ENCODE results near the gene VPS41.

Gene VPS41

DNA sequence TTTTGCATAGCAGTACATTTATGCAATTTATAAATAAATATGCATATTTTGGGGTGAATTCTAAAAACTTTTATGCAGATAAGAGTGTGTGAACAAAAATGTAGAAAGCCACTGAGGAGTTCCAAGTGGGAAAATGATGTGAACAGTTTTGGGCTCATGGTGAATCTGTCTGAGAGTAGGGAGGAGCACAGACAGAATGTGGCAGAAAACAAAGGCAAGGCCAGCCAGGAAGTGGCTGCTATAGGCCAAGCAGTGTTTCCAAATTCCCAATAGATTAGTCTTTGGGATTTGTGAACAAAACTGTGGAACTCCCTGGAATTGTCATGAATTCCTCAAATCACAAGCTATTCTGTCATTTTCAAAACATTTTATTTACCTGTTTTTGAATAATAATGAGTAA, 204.2 kb downstream of the VPS41 start:
- DNase-seq, result no peak
- Histone ChIP-seq H3K4me1 (ENCODE audit: low read length) (no peaks in the 10 kb centered on the region), H3K79me2 (ENCODE audit: low read length) (no peaks in the 10 kb centered on the region)

DNA sequence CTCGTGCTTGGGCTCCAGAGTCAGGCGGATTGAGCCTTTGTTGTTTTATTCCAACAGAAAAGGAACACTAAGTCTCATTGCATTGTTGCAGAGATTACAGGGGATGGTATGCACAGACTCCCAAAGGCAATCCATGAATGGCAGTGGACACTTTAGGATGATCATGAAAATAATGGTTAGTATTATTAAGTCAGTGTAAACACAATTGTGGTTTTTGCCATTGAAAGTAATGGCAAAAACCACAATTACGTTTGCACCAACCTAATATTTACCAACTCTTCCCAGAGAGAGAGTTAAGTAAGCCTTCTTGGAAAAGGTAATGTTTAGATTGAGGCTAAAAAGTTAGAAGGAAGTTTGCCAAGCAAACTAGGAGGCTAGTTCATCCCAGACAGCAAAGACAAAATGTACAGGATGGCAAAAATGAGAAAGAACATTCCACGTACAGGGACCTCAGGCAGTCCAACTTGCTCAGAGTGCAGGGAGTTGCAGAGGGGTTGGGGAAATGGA, 204.9 kb downstream of the VPS41 start:
- H3K27ac ChIP-seq (ENCODE audit: low read length), result no peak overlapping the region
- H3K9me2 ChIP-seq (replicated peaks; ENCODE audit: insufficient read depth, low read length), result no peaks in the 10 kb centered on the region
- H3K4me1 ChIP-seq (ENCODE audit: low read length), result no peaks in the 10 kb centered on the region
- no peak for TF ChIP-seq EZH2 (optimal IDR thresholded peaks at IDR 0.05; ENCODE audit: low read depth, low read length)
- H4K20me1 ChIP-seq (ENCODE audit: insufficient read depth, low read length), result no peaks in the 10 kb centered on the region
- H3K27me3 ChIP-seq (replicated peaks; ENCODE audit: insufficient read depth, low read length), result no peaks in the 10 kb centered on the region
- no peaks in the 10 kb centered on the region for H3F3A ChIP-seq (ENCODE audit: insufficient read depth, low read length)
- no peaks in the 10 kb centered on the region for H3K79me2 ChIP-seq (ENCODE audit: low read length)
- no peak overlapping the region for H3K9ac ChIP-seq (ENCODE audit: low read length)
- no peak overlapping the region for H3K4me2 ChIP-seq (ENCODE audit: low read depth, low read length)
- H3K36me3 ChIP-seq (replicated peaks; ENCODE audit: insufficient read depth, low read length), result no peaks in the 10 kb centered on the region
- no peak overlapping the region for H2AFZ ChIP-seq (ENCODE audit: low read length)
- H3K4me3 ChIP-seq (ENCODE audit: low read length), result no peak overlapping the region
- no peak for DNase-seq
- no peaks in the 10 kb centered on the region for H3K9me3 ChIP-seq (replicated peaks; ENCODE audit: insufficient read depth, low read length)

More for the DNA sequence above, 204.2 kb downstream of the VPS41 start:
- Histone ChIP-seq H3K9me3 (replicated peaks; ENCODE audit: insufficient read depth, low read length) (no peaks in the 10 kb centered on the region), H3K4me3 (ENCODE audit: low read length) (no peak overlapping the region), H3K9me2 (replicated peaks; ENCODE audit: insufficient read depth, low read length) (no peaks in the 10 kb centered on the region), H3K27ac (ENCODE audit: low read length) (no peak overlapping the region), H3K4me2 (ENCODE audit: low read depth, low read length) (no peak overlapping the region), H3K36me3 (replicated peaks; ENCODE audit: insufficient read depth, low read length) (no peaks in the 10 kb centered on the region), H2AFZ (ENCODE audit: low read length) (no peak overlapping the region), H3K27me3 (replicated peaks; ENCODE audit: insufficient read depth, low read length) (no peaks in the 10 kb centered on the region), H3F3A (ENCODE audit: insufficient read depth, low read length) (no peaks in the 10 kb centered on the region), H3K9ac (ENCODE audit: low read length) (no peak overlapping the region), H4K20me1 (ENCODE audit: insufficient read depth, low read length) (no peaks in the 10 kb centered on the region)
- TF ChIP-seq EZH2 (optimal IDR thresholded peaks at IDR 0.05; ENCODE audit: low read depth, low read length), result no peak
- TF ChIP-seq, protein P1, sequence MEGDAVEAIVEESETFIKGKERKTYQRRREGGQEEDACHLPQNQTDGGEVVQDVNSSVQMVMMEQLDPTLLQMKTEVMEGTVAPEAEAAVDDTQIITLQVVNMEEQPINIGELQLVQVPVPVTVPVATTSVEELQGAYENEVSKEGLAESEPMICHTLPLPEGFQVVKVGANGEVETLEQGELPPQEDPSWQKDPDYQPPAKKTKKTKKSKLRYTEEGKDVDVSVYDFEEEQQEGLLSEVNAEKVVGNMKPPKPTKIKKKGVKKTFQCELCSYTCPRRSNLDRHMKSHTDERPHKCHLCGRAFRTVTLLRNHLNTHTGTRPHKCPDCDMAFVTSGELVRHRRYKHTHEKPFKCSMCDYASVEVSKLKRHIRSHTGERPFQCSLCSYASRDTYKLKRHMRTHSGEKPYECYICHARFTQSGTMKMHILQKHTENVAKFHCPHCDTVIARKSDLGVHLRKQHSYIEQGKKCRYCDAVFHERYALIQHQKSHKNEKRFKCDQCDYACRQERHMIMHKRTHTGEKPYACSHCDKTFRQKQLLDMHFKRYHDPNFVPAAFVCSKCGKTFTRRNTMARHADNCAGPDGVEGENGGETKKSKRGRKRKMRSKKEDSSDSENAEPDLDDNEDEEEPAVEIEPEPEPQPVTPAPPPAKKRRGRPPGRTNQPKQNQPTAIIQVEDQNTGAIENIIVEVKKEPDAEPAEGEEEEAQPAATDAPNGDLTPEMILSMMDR (IDR thresholded peaks at IDR 0.05; ENCODE audit: low read length), result no peak
- TF ChIP-seq EZH2phosphoT487 (IDR thresholded peaks at IDR 0.05; ENCODE audit: low read length), result no peak

DNA sequence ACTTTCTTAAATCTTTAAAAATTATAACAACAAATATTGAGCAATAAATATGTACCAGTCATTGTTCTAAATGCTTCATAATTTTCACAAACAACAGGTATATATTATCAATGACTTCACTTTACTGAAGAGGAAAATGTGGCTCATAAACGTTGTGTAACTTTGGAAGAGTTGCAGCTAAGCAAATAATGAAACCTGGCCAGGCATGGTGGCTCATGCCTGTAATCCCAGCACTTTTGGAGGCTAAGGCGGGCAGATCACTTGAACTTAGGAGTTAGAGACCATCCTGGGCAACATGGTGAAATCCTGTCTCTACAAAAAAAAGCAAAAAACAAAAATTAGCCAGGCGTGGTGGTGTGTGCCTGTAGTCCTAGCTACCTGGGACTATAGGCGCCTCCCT, 205.9 kb downstream of the VPS41 start:
- no peaks in the 10 kb centered on the region for H3K4me1 ChIP-seq (ENCODE audit: low read length)
- no peak for DNase-seq
- no peak overlapping the region for H3K4me3 ChIP-seq (ENCODE audit: low read length)
- H3K9me3 ChIP-seq (replicated peaks; ENCODE audit: insufficient read depth, low read length), result no peaks in the 10 kb centered on the region
- H2AFZ ChIP-seq (ENCODE audit: low read length), result no peak overlapping the region
- no peaks in the 10 kb centered on the region for H3K36me3 ChIP-seq (replicated peaks; ENCODE audit: insufficient read depth, low read length)
- H3K9me2 ChIP-seq (replicated peaks; ENCODE audit: insufficient read depth, low read length), result no peaks in the 10 kb centered on the region
- no peak for TF ChIP-seq EZH2phosphoT487 (IDR thresholded peaks at IDR 0.05; ENCODE audit: low read length)
- TF ChIP-seq, protein P1 (IDR thresholded peaks at IDR 0.05; ENCODE audit: low read length), result no peak
- TF ChIP-seq EZH2 (optimal IDR thresholded peaks at IDR 0.05; ENCODE audit: low read depth, low read length), result no peak
- H3K27me3 ChIP-seq (replicated peaks; ENCODE audit: insufficient read depth, low read length), result no peaks in the 10 kb centered on the region
- no peaks in the 10 kb centered on the region for H4K20me1 ChIP-seq (ENCODE audit: insufficient read depth, low read length)
- no peak overlapping the region for H3K4me2 ChIP-seq (ENCODE audit: low read depth, low read length)
- no peak overlapping the region for H3K9ac ChIP-seq (ENCODE audit: low read length)
- H3K79me2 ChIP-seq (ENCODE audit: low read length), result no peaks in the 10 kb centered on the region
- H3K27ac ChIP-seq (ENCODE audit: low read length), result no peak overlapping the region
- H3F3A ChIP-seq (ENCODE audit: insufficient read depth, low read length), result no peaks in the 10 kb centered on the region

DNA sequence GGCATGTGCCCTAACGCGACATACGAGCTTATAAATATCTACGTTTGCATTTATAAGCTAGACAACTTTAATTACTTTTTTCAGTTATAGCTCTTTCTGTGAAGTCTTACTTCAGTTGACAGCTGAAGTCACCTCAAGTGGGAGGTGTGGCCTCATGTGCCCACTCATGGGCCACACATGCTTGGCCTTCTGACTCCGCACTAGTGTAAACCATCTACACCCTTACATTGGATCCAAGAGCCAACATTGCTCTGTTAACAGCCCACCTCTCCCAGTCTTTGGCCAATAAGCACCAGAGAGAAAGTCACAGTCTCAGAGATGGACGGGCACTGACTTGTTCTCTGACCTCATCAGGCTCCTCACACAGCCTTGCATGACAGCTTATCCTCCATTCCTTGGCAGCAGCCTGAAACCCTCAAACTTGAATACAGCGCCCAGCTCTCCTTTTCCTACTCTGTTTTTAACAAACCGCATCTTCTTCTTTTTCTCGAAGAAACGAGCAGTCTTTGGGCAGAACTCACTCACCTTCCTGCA, 206.9 kb downstream of the VPS41 start:
- no peak overlapping the region for H3K9ac ChIP-seq (ENCODE audit: low read length)
- H3K36me3 ChIP-seq (replicated peaks; ENCODE audit: insufficient read depth, low read length), result no peaks in the 10 kb centered on the region
- H3K9me2 ChIP-seq (replicated peaks; ENCODE audit: insufficient read depth, low read length), result no peaks in the 10 kb centered on the region
- no peak overlapping the region for H2AFZ ChIP-seq (ENCODE audit: low read length)
- no peaks in the 10 kb centered on the region for H4K20me1 ChIP-seq (ENCODE audit: insufficient read depth, low read length)
- H3K9me3 ChIP-seq (replicated peaks; ENCODE audit: insufficient read depth, low read length), result no peaks in the 10 kb centered on the region
- no peak overlapping the region for H3K4me2 ChIP-seq (ENCODE audit: low read depth, low read length)
- H3K4me3 ChIP-seq (ENCODE audit: low read length), result no peak overlapping the region
- no peaks in the 10 kb centered on the region for H3K27me3 ChIP-seq (replicated peaks; ENCODE audit: insufficient read depth, low read length)
- TF ChIP-seq EZH2 (optimal IDR thresholded peaks at IDR 0.05; ENCODE audit: low read depth, low read length) (no peak), EZH2phosphoT487 (IDR thresholded peaks at IDR 0.05; ENCODE audit: low read length) (no peak)
- TF ChIP-seq, protein P1 (IDR thresholded peaks at IDR 0.05; ENCODE audit: low read length), result no peak
- H3K79me2 ChIP-seq (ENCODE audit: low read length), result no peaks in the 10 kb centered on the region
- no peaks in the 10 kb centered on the region for H3F3A ChIP-seq (ENCODE audit: insufficient read depth, low read length)
- no peak overlapping the region for H3K27ac ChIP-seq (ENCODE audit: low read length)
- no peaks in the 10 kb centered on the region for H3K4me1 ChIP-seq (ENCODE audit: low read length)
- DNase-seq, result no peak

Measured in MM.1S (cell line).